H1 (cell line): ENCODE data around the gene SCYL1. TPM values are rescaled to one million over a fixed set of nuclear protein-coding genes. Genes with fewer than 3 reads are reported as not detected.
A peak's percentile ranks its signal among the peaks of the same experiment; 100 is the strongest.

Experiments
- CTCF ChIA-PET: fragments of 300-600 bp; sonication (Branson Sonifier 250); formaldehyde crosslinking; loops from one replicate; lab custom pipeline; 2021; ENCODE audit not compliant: partially characterized antibody; lab: Charles Lee
- POLR2A ChIA-PET: fragments of 300-600 bp; sonication (Branson Sonifier 250); formaldehyde crosslinking; loops from one replicate; lab custom pipeline; 2021; ENCODE audit warnings: inconsistent platforms; ENCODE audit not compliant: partially characterized antibody; lab: Charles Lee
- DNase-seq, 2 experiments: peaks; one replicate each; pipeline versions ENCODE4 v3.0.0 to v3.0.0-alpha.2; 2010 to 2022; ENCODE audit warnings: low spot score in 2 of 2, low read depth in 1 of 2, mixed read lengths in 1 of 2
- FAIRE-seq: peaks from 2 replicates; lab custom pipeline; 2011; peaks lifted over from hg19 to GRCh38; lab: Jason Lieb, UNC
- H2AFZ ChIP-seq: 2 replicates; pipeline ENCODE4 v1.8.1; 2012; ENCODE audit warnings: low read length, inconsistent platforms
- H2AK5ac ChIP-seq: 2 replicates; pipeline ENCODE4 v1.6.1; 2013; ENCODE audit warnings: low read depth, low read length
- H2BK120ac ChIP-seq: replicated peaks from 2 replicates; pipeline ENCODE3; 2013; ENCODE audit warnings: low read depth, low read length, inconsistent platforms
- H2BK12ac ChIP-seq: 2 replicates; pipeline ENCODE4 v1.6.1; 2013; ENCODE audit warnings: low read depth, low read length
- H2BK15ac ChIP-seq: 2 replicates; pipeline ENCODE4 v1.6.1; 2013; ENCODE audit warnings: low read length
- H2BK20ac ChIP-seq: 2 replicates; pipeline ENCODE4 v1.6.1; 2013; ENCODE audit warnings: low read length
- H2BK5ac ChIP-seq: 2 replicates; pipeline ENCODE4 v1.6.1; 2013; ENCODE audit warnings: low read depth, low read length
- H3K14ac ChIP-seq: 2 replicates; pipeline ENCODE4 v1.6.1; 2013; ENCODE audit warnings: inconsistent platforms; ENCODE audit not compliant: insufficient read length
- H3K18ac ChIP-seq: 2 replicates; pipeline ENCODE4 v1.6.1; 2013; ENCODE audit warnings: low read length; ENCODE audit errors: extremely low read depth
- H3K23ac ChIP-seq: 2 replicates; pipeline ENCODE4 v1.6.1; 2013; ENCODE audit warnings: inconsistent platforms; ENCODE audit not compliant: insufficient read length
- H3K23me2 ChIP-seq: 2 replicates; pipeline ENCODE4 v1.6.1; 2013; ENCODE audit warnings: low read depth, low read length
- H3K27ac ChIP-seq: 2 replicates; pipeline ENCODE4 v1.6.1; 2011; ENCODE audit warnings: low read depth, low read length, inconsistent platforms
- H3K27me3 ChIP-seq, 4 experiments: replicated peaks in 1 of 4; 1 replicate in 1 of 4; 2 replicates in 3 of 4; pipeline versions ENCODE4 v1.6.1 to v1.8.1; 2011 to 2013; ENCODE audit warnings: low read length in 3 of 4, mild to moderate bottlenecking in 3 of 4, inconsistent platforms in 2 of 4, mixed read lengths in 2 of 4, moderate library complexity in 1 of 4; ENCODE audit not compliant: control insufficient read depth in 3 of 4, insufficient read depth in 3 of 4; ENCODE audit errors: extremely low read depth in 1 of 4
- H3K36me3 ChIP-seq, 4 experiments: 2 replicates each; pipeline versions ENCODE4 v1.6.1 to v1.8.1; 2011 to 2013; ENCODE audit warnings: mild to moderate bottlenecking in 4 of 4, low read length in 3 of 4, moderate library complexity in 2 of 4, control low read depth in 1 of 4, inconsistent platforms in 1 of 4; ENCODE audit not compliant: insufficient read depth in 4 of 4, control insufficient read depth in 2 of 4
- H3K4ac ChIP-seq: replicated peaks from 2 replicates; pipeline ENCODE3; 2013; ENCODE audit warnings: low read length, low read depth, mixed read lengths, inconsistent platforms; ENCODE audit not compliant: insufficient read length
- H3K4me1 ChIP-seq, 4 experiments: replicated peaks in 1 of 4; 1 replicate in 1 of 4; 2 replicates in 3 of 4; pipeline versions ENCODE4 v1.6.1 to v1.8.1; 2011 to 2013; ENCODE audit warnings: low read length in 3 of 4, inconsistent platforms in 2 of 4, mixed read lengths in 1 of 4; ENCODE audit not compliant: insufficient read depth in 4 of 4, control insufficient read depth in 3 of 4
- H3K4me2 ChIP-seq, 2 experiments: 2 replicates each; pipeline versions ENCODE4 v1.6.1 to v1.8.1; 2011 to 2013; ENCODE audit warnings: low read depth in 2 of 2, low read length in 2 of 2, control low read depth in 1 of 2, inconsistent platforms in 1 of 2, mild to moderate bottlenecking in 1 of 2; ENCODE audit not compliant: insufficient read depth in 1 of 2
- H3K4me3 ChIP-seq, 4 experiments: fragments of 200-600, 300-600 bp in 1 of 4; sonication (generic), shearing (Covaris generic), sonication (Bioruptor Twin) in 1 of 4; 2 replicates each; pipeline versions ENCODE4 v1.5.1 to v1.8.1; 2011 to 2016; ENCODE audit warnings: low read length in 4 of 4, low read depth in 3 of 4, control low read depth in 2 of 4, inconsistent platforms in 2 of 4, mild to moderate bottlenecking in 2 of 4, mixed read lengths in 1 of 4, moderate library complexity in 1 of 4; ENCODE audit not compliant: insufficient read depth in 2 of 4; ENCODE audit errors: extremely low read depth in 1 of 4
- H3K56ac ChIP-seq: replicated peaks from 2 replicates; pipeline ENCODE3; 2013; ENCODE audit warnings: low read depth, mild to moderate bottlenecking, mixed read lengths, low read length, inconsistent platforms; ENCODE audit not compliant: insufficient read length
- H3K79me1 ChIP-seq: 2 replicates; pipeline ENCODE4 v1.6.1; 2013; ENCODE audit warnings: low read depth, low read length, control low read depth
- H3K79me2 ChIP-seq, 2 experiments: 2 replicates each; pipeline versions ENCODE4 v1.6.1 to v1.8.1; 2012 to 2013; ENCODE audit warnings: low read length in 2 of 2, mild to moderate bottlenecking in 2 of 2, inconsistent platforms in 1 of 2; ENCODE audit not compliant: insufficient read depth in 2 of 2, control insufficient read depth in 1 of 2
- H3K9ac ChIP-seq, 4 experiments: replicated peaks in 1 of 4; 1 replicate in 1 of 4; 2 replicates in 3 of 4; pipeline versions ENCODE4 v1.6.1 to v1.8.1; 2011 to 2013; ENCODE audit warnings: low read depth in 3 of 4, low read length in 3 of 4, control low read depth in 2 of 4, mild to moderate bottlenecking in 2 of 4, moderate library complexity in 2 of 4, inconsistent platforms in 1 of 4; ENCODE audit errors: extremely low read depth in 1 of 4
- H3K9me3 ChIP-seq, 2 experiments: 2 replicates each; pipeline versions ENCODE4 v1.6.1 to v1.8.1; 2012 to 2013; ENCODE audit warnings: mild to moderate bottlenecking in 2 of 2, moderate library complexity in 2 of 2, control low read depth in 1 of 2, inconsistent platforms in 1 of 2, low read depth in 1 of 2, low read length in 1 of 2, mixed read lengths in 1 of 2; ENCODE audit not compliant: insufficient read depth in 2 of 2
- H4K20me1 ChIP-seq, 2 experiments: replicated peaks in 1 of 2; 2 replicates each; pipeline versions ENCODE3 to v1.8.1; 2011 to 2013; ENCODE audit warnings: inconsistent platforms in 2 of 2, low read length in 2 of 2, mild to moderate bottlenecking in 1 of 2; ENCODE audit not compliant: insufficient read depth in 2 of 2, control insufficient read depth in 1 of 2
- H4K5ac ChIP-seq: 2 replicates; pipeline ENCODE4 v1.6.1; 2013; ENCODE audit warnings: low read length, low read depth, mixed read lengths, inconsistent platforms; ENCODE audit not compliant: insufficient read length
- H4K8ac ChIP-seq: 2 replicates; pipeline ENCODE4 v1.8.0; 2013; ENCODE audit warnings: mild to moderate bottlenecking, moderate library complexity, low read length, inconsistent platforms; ENCODE audit not compliant: insufficient read depth; ENCODE audit errors: extremely low read depth
- H4K91ac ChIP-seq: replicated peaks from 2 replicates; pipeline ENCODE3; 2013; ENCODE audit warnings: low read length, mixed read lengths, inconsistent platforms; ENCODE audit not compliant: insufficient read length
- KDM5A ChIP-seq: fragments of 200-600 bp; IDR thresholded peaks from 2 replicates; pipeline ENCODE4 v1.7.1; 2012; ENCODE audit warnings: mild to moderate bottlenecking, low read length, inconsistent platforms, mixed read lengths
- RAD21 ChIP-seq, 2 experiments: IDR thresholded peaks in 1 of 2; conservative IDR thresholded peaks in 1 of 2; 2 replicates each; pipeline ENCODE4 v1.6.1; 2011; ENCODE audit warnings: low read depth in 2 of 2, low read length in 2 of 2, improper control_type of control experiment in 1 of 2, inconsistent platforms in 1 of 2, mild to moderate bottlenecking in 1 of 2, moderate library complexity in 1 of 2
- TAF1 ChIP-seq: IDR thresholded peaks from 2 replicates; pipeline ENCODE4 v1.6.1; 2011; ENCODE audit warnings: mild to moderate bottlenecking, low read depth, low read length
- WGBS, 2 experiments: shearing (Covaris generic) in 1 of 2; methylation state at CpG; one replicate each; pipeline versions ENCODE4 v1.1.6 to v1.1.7; 2013 to 2015; ENCODE audit warnings: low lambda C conversion rate in 2 of 2, mixed read lengths in 2 of 2, inconsistent platforms in 1 of 2, low coverage in 1 of 2, missing lambda C conversion rate in 1 of 2; ENCODE audit not compliant: insufficient replicate concordance in 2 of 2, insufficient coverage in 1 of 2, insufficient read length in 1 of 2; ENCODE audit errors: extremely low coverage in 1 of 2, missing lambda C conversion rate in 1 of 2; 5-methylcytosine and 5-hydroxymethylcytosine counted together
- polyA plus RNA-seq, 7 experiments: library from polyadenylated mRNA; depleted of rRNA in 3 of 7; stranded (reverse) in 5 of 7; unstranded in 2 of 7; fragments of >200 nt in 5 of 7; fragments of 200-250 nt in 2 of 7; gene quantifications; 1 replicate in 5 of 7; 2 replicates in 1 of 7; 4 replicates in 1 of 7; pipeline versions ENCODE4 v1.2.1 to v1.2.3, GENCODE V29; 2011 to 2013; ENCODE audit warnings: missing spikeins in 2 of 7, mixed read lengths in 2 of 7
- total RNA-seq: library from RNA; stranded (reverse); fragmentation: NEBNext Ultra II Directional; extraction: Animal tissue kit (Norgen Biotek cat#: 25700); gene quantifications from 2 replicates; pipeline ENCODE4 v1.2.1, GENCODE V29; 2021
- TF ChIP-seq, protein P1 (sequence below), 3 experiments: IDR thresholded peaks; 1 replicate in 2 of 3; 2 replicates in 1 of 3; pipeline versions ENCODE4 v1.5.1 to v1.6.1; 2011; ENCODE audit warnings: low read length in 3 of 3, mild to moderate bottlenecking in 3 of 3, inconsistent platforms in 2 of 3, low read depth in 1 of 3, moderate library complexity in 1 of 3; ENCODE audit not compliant: insufficient read depth in 1 of 3; ENCODE audit errors: control extremely low read depth in 1 of 3

Gene SCYL1
- total and polyA plus RNA-seq, 2 of the 8 experiments (the other 6 are each of a cell fraction or from before 2014, with no cell fraction given), result 59.8 to 77.7 TPM

DNA sequence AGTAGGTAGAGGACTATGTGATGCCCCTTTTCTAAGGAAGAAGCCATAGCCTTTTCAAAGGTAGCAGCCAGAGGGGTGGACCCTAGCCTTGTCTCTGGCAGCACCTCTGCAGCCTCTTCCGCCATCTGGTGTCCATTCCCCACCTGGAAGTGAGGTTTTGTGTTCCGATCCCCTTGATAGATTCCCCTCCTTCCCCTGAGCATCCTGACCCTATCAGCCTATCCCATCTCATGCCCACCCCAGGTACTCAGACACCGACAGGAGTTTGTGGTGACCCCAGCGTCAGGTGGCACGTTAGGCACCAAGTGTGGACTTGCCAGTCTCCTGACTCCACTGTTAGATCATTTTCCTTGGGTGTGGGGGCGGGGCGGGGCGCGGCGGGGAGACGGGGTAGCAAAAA, 47.1 kb downstream of the SCYL1 start:
- H4K8ac ChIP-seq, result peak overlapping the region; percentile 8; the same call in 1 of the 2 replicates
- peak overlapping the region; percentile 31 to 91 (median 38); a peak in 6 of 8 replicates for H3K4me3 ChIP-seq
- peaks cover 0 to 11% of the 10 kb centered on the region in 2 experiments; a peak in 1 of 4 replicates for H3K79me2 ChIP-seq
- no peak overlapping the region for H3K23ac ChIP-seq
- H3K56ac ChIP-seq, result no peak overlapping the region
- ChIA-PET POLR2A (interaction anchor here (1.0 to 3.4 kb wide), 16 partner anchors 8 to 74 kb away, joined by 3 to 25 read pairs (median 5); partner anchors contain the start of genes LTBP3, MALAT1 and MAP3K11), CTCF (interaction anchor here (0.8 to 16.3 kb wide), 16 partner anchors 11 to 113 kb away, joined by 3 to 284 read pairs (median 6); partner anchors contain the start of genes KCNK7, LTBP3, SCYL1 and SIPA1)
- TF ChIP-seq RAD21 (IDR thresholded peaks at IDR 0.05 in 1 of 2, conservative IDR thresholded peaks at IDR 0.05 in 1 of 2; ENCODE audit: low read depth in 2 of 2, low read length in 2 of 2) (peak; percentile 63 to 71), KDM5A (0 out of 2 replicates have a peak, but pooled peaks have one; percentile 13), TAF1 (no peak)
- TF ChIP-seq, protein P1, sequence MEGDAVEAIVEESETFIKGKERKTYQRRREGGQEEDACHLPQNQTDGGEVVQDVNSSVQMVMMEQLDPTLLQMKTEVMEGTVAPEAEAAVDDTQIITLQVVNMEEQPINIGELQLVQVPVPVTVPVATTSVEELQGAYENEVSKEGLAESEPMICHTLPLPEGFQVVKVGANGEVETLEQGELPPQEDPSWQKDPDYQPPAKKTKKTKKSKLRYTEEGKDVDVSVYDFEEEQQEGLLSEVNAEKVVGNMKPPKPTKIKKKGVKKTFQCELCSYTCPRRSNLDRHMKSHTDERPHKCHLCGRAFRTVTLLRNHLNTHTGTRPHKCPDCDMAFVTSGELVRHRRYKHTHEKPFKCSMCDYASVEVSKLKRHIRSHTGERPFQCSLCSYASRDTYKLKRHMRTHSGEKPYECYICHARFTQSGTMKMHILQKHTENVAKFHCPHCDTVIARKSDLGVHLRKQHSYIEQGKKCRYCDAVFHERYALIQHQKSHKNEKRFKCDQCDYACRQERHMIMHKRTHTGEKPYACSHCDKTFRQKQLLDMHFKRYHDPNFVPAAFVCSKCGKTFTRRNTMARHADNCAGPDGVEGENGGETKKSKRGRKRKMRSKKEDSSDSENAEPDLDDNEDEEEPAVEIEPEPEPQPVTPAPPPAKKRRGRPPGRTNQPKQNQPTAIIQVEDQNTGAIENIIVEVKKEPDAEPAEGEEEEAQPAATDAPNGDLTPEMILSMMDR (IDR thresholded peaks at IDR 0.05; ENCODE audit: control extremely low read depth in 1 of 3, insufficient read depth in 1 of 3, low read depth in 1 of 3, low read length in 3 of 3), result peak in 2 of 3 experiments; percentile 55 to 77; a peak in 2 of 4 replicates
- H2BK120ac ChIP-seq, result no peak overlapping the region
- H3K4me2 ChIP-seq, result peak overlapping the region; percentile 72 to 80
- peaks cover 15 to 23% of the 10 kb centered on the region in 2 experiments for H4K20me1 ChIP-seq
- peaks cover 2% of the 10 kb centered on the region; the same call in 1 of the 2 replicates for H3K79me1 ChIP-seq
- H4K5ac ChIP-seq, result peak overlapping the region; percentile 55
- peaks cover 14% of the 10 kb centered on the region; the same call in 1 of the 2 replicates for H3K23me2 ChIP-seq
- H3K27ac ChIP-seq, result no peak overlapping the region
- H2BK15ac ChIP-seq, result no peak overlapping the region
- H3K9ac ChIP-seq, result no peak overlapping the region
- no peak overlapping the region for H3K4ac ChIP-seq
- H3K14ac ChIP-seq, result no peak overlapping the region
- no peaks in the 10 kb centered on the region for H3K9me3 ChIP-seq
- no peak for FAIRE-seq
- peaks cover 13 to 38% (median 22%) of the 10 kb centered on the region in 4 experiments for H3K4me1 ChIP-seq
- H3K27me3 ChIP-seq, result peaks cover 8 to 27% (median 20%) of the 10 kb centered on the region in 4 experiments
- no peaks in the 10 kb centered on the region for H3K36me3 ChIP-seq
- H2BK12ac ChIP-seq, result no peak overlapping the region
- H3K18ac ChIP-seq, result no peak overlapping the region
- no peak overlapping the region for H2BK20ac ChIP-seq
- no peak overlapping the region for H4K91ac ChIP-seq
- DNase-seq, result no peak
- H2AK5ac ChIP-seq, result no peak overlapping the region
- H2BK5ac ChIP-seq, result no peak overlapping the region
- 12% methylated on average over 5 of the region's 11 CpGs; no CpG with 5 or more reads in 1 of the 2 experiments for WGBS, 2 experiments
- H2AFZ ChIP-seq, result no peak overlapping the region
